Articular chondrocyte of knee joint (primary cell): ENCODE results near the gene MTNR1A. TPM values are rescaled to one million over a fixed set of nuclear protein-coding genes. Genes with fewer than 3 reads are reported as not detected.

Experiments used
- small RNA-seq: library from RNA; depleted of rRNA; stranded (forward); fragments of <200 nt; gene quantifications from one replicate; pipeline ENCODE3, GENCODE V24; 2012
- total RNA-seq: library from RNA; depleted of rRNA; stranded (reverse); fragments of >200 nt; gene quantifications from 2 replicates; pipeline ENCODE4 v1.2.3, GENCODE V29; 2012

Gene MTNR1A
- 0.32 TPM in 1 of 2 replicates, not detected in the other for total RNA-seq

DNA sequence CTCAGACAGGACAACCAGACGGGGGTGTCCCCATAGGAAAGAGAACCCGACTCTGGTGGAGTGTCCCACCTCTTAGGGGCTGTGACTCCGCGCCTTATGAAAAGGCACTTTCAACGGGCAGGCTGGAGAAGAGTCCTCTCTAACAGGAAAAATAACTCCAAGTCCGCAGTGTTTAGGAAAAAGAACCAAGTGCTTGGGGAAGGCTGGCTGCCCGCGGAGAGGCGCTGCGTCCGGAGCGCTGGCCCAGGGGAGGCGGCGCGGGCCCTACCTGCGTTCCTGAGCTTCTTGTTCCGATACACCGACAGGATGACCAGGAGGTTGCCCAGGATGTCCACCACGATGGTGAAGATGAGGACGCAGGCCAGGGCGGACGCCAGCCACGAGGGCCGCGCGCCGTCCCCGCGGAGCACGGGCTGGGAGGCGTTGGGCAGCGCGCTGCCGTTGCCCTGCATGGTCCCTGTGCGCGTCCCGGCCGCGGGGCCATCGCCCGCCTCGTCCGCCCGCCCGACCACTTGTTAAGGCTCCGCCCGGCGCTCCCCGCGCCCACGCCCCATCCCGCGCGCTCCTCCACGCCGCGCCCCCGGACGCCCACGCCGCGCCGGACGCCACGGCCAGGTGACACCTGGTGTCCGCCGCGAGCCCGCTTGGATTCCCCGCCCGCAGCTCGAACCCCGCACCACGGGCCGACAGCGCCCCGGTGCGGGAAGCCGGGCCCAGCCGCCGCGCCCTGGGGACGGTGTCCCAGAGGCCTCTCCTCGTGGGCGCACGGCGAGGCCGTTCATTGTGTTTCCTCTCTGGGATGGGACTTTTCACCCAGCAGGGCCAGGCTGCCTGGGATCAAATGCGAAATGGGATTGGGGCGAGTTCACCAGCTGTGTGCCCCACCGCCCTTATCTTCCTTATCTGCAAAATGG lies at the start of gene MTNR1A:
MTNR1A (minus strand) TSS at position 654 of the 914 bp plus-strand sequence; CDS start at position 452, 202 bp downstream.

Small RNA genes lying within 50 kb of the gene (small RNA-seq; reads per million reads assigned to genes)
- gene RNU6-1055P, result not detected

Other genes starting within 250 kb of the MTNR1A start
- 334 and 410 TPM in 2 replicates for gene FAT1, start 168.3 kb upstream of the MTNR1A start, total RNA-seq